ENCODE measurements around the gene SRCIN1. TPM values are rescaled to one million over a fixed set of nuclear protein-coding genes. Genes with fewer than 3 reads are reported as not detected.
"Not testable (repeated sequence)": the region's sequence is repeated elsewhere in the genome, so short reads cannot be mapped to it uniquely, and the experiment has no call there.

SRCIN1 gene
- total RNA-seq, 1 experiment from 2014 or later = 25.8 TPM

GRCh38 chr17:38628441-38628840 is 22.7 kb upstream of the SRCIN1 start:
- ChIA-PET POLR2A (no interaction called here), CTCF (interaction anchor here (1.1 kb wide), 1 partner anchor 35 kb away, joined by 3 read pairs; no protein-coding TSS in a partner anchor)
- Histone ChIP-seq H3K4me1 (no peaks in the 10 kb centered on the region), H3K36me3 (ENCODE audit: control insufficient read depth, insufficient read depth, low read length) (no peaks in the 10 kb centered on the region), H3K27me3 (replicated peaks; ENCODE audit: control insufficient read depth, insufficient read depth, low read length) (no peaks in the 10 kb centered on the region), H3K9me3 (no peaks in the 10 kb centered on the region), H3K4me3 (ENCODE audit: low read depth, low read length) (no peak overlapping the region)
- H3K27ac Mint-ChIP-seq (ENCODE audit: unreplicated experiment) = peak overlapping the region; percentile 38
- H3K4me3 Mint-ChIP-seq (ENCODE audit: unreplicated experiment) = peak overlapping the region; percentile 4
- no TSS peak for BruUV-seq (replicated peaks)
- peaks cover 9% of the 10 kb centered on the region for H3K4me1 Mint-ChIP-seq (ENCODE audit: low read depth, unreplicated experiment)
- H3K27me3 Mint-ChIP-seq (ENCODE audit: insufficient read depth, unreplicated experiment) = no peaks in the 10 kb centered on the region
- TF ChIP-seq CTCF (IDR thresholded peaks at IDR 0.05; ENCODE audit: insufficient read depth in 1 of 2, low read depth in 1 of 2, low read length in 1 of 2, severe bottlenecking in 1 of 2, unreplicated experiment in 1 of 2) = no peak
- intact Hi-C loops (cut with micrococcal nuclease; ENCODE audit: unreplicated experiment) = no loop called here
- peaks cover 6% of the 10 kb centered on the region for H3K36me3 Mint-ChIP-seq (ENCODE audit: insufficient read depth, unreplicated experiment)
- H3K9me3 Mint-ChIP-seq (ENCODE audit: unreplicated experiment) = peaks cover 10% of the 10 kb centered on the region
- DNase-seq = peak; percentile 74 to 81

GRCh38 chr17:38627957-38628356 is 22.2 kb upstream of the SRCIN1 start:
- H3K4me3 ChIP-seq (ENCODE audit: low read depth, low read length) = no peak overlapping the region
- H3K36me3 ChIP-seq (ENCODE audit: control insufficient read depth, insufficient read depth, low read length) = no peaks in the 10 kb centered on the region
- no peak overlapping the region for H3K4me3 Mint-ChIP-seq (ENCODE audit: unreplicated experiment)
- ChIA-PET CTCF (interaction anchor here (1.1 kb wide), 1 partner anchor 35 kb away, joined by 3 read pairs; no protein-coding TSS in a partner anchor), POLR2A (no interaction called here)
- peaks cover 9% of the 10 kb centered on the region for H3K4me1 Mint-ChIP-seq (ENCODE audit: low read depth, unreplicated experiment)
- no peaks in the 10 kb centered on the region for H3K27me3 Mint-ChIP-seq (ENCODE audit: insufficient read depth, unreplicated experiment)
- H3K36me3 Mint-ChIP-seq (ENCODE audit: insufficient read depth, unreplicated experiment) = peaks cover 6% of the 10 kb centered on the region
- no peak overlapping the region for H3K27ac Mint-ChIP-seq (ENCODE audit: unreplicated experiment)
- no peaks in the 10 kb centered on the region for H3K4me1 ChIP-seq
- no peaks in the 10 kb centered on the region for H3K27me3 ChIP-seq (replicated peaks; ENCODE audit: control insufficient read depth, insufficient read depth, low read length)
- H3K9me3 Mint-ChIP-seq (ENCODE audit: unreplicated experiment) = peaks cover 10% of the 10 kb centered on the region
- no peaks in the 10 kb centered on the region for H3K9me3 ChIP-seq
- DNase-seq = no peak
- BruUV-seq (replicated peaks) = no TSS peak
- intact Hi-C loops (cut with micrococcal nuclease; ENCODE audit: unreplicated experiment) = no loop called here
- TF ChIP-seq CTCF (IDR thresholded peaks at IDR 0.05; ENCODE audit: insufficient read depth in 1 of 2, low read depth in 1 of 2, low read length in 1 of 2, severe bottlenecking in 1 of 2, unreplicated experiment in 1 of 2) = no peak

GRCh38 chr17:38626606-38627226 is 21.0 kb upstream of the SRCIN1 start:
- H3K36me3 ChIP-seq (ENCODE audit: control insufficient read depth, insufficient read depth, low read length); DNase-seq; BruUV-seq (replicated peaks); H3K36me3 Mint-ChIP-seq (ENCODE audit: insufficient read depth, unreplicated experiment); H3K9me3 Mint-ChIP-seq (ENCODE audit: unreplicated experiment); H3K4me1 ChIP-seq; POLR2A ChIA-PET; H3K27ac Mint-ChIP-seq (ENCODE audit: unreplicated experiment); H3K27me3 ChIP-seq (replicated peaks; ENCODE audit: control insufficient read depth, insufficient read depth, low read length); H3K4me3 Mint-ChIP-seq (ENCODE audit: unreplicated experiment); CTCF ChIA-PET; H3K4me1 Mint-ChIP-seq (ENCODE audit: low read depth, unreplicated experiment); H3K27me3 Mint-ChIP-seq (ENCODE audit: insufficient read depth, unreplicated experiment); intact Hi-C loops (cut with micrococcal nuclease; ENCODE audit: unreplicated experiment); H3K9me3 ChIP-seq; H3K4me3 ChIP-seq (ENCODE audit: low read depth, low read length): not testable (repeated sequence)
